NCI-H345 treated with DMSO at 0.1 percent for 48 hours (cell line): ENCODE results near the gene RFNG.

Experiments
- DNase-seq: peaks from one replicate; lab custom pipeline; 2025; ENCODE audit not compliant: unreplicated experiment; lab: John Stamatoyannopoulos, UW

Gene RFNG

GRCh38 chr17:82029990-82030469, 21.6 kb downstream of the RFNG start:
- DNase-seq = no peak

GRCh38 chr17:82029391-82029790, 22.2 kb downstream of the RFNG start:
- DNase-seq = no peak

GRCh38 chr17:82028966-82029365, 22.6 kb downstream of the RFNG start:
- no peak for DNase-seq

- no peak for DNase-seq
These were observed 23.4 kb downstream of the RFNG start for GRCh38 chr17:82028246-82028645.

- DNase-seq = no peak
These were observed 26.1 kb downstream of the RFNG start for GRCh38 chr17:82025401-82026107.

GRCh38 chr17:82024859-82025258, 26.8 kb downstream of the RFNG start:
- no peak for DNase-seq

GRCh38 chr17:82023447-82024241, 28.0 kb downstream of the RFNG start:
- no peak for DNase-seq

GRCh38 chr17:82022981-82023446, 28.6 kb downstream of the RFNG start, which contains the start of gene LRRC45:
Gene LRRC45 (plus strand): TSS chr17:82023305. CDS start chr17:82023644, 339 bp downstream.
- DNase-seq = peak; percentile 99

GRCh38 chr17:82022310-82022980, 29.2 kb downstream of the RFNG start, which contains the start of gene CENPX:
Gene CENPX (minus strand): TSS chr17:82022878. CDS start chr17:82022861, 17 bp downstream.
- no peak for DNase-seq

- DNase-seq = no peak
These were observed 29.7 kb downstream of the RFNG start for GRCh38 chr17:82021900-82022309.

GRCh38 chr17:82021107-82021899, 30.3 kb downstream of the RFNG start:
- DNase-seq = no peak

- no peak for DNase-seq
These were observed 31.0 kb downstream of the RFNG start for GRCh38 chr17:82020572-82021106.

- DNase-seq = peak; percentile 20
These were observed 31.7 kb downstream of the RFNG start for GRCh38 chr17:82019690-82020571.

GRCh38 chr17:82018989-82019689, 32.5 kb downstream of the RFNG start:
- DNase-seq = no peak

GRCh38 chr17:82018152-82018988, 33.2 kb downstream of the RFNG start:
- peak; percentile 56 for DNase-seq

- no peak for DNase-seq
These were observed 33.9 kb downstream of the RFNG start for GRCh38 chr17:82017612-82018151.

GRCh38 chr17:82016875-82017459, 34.6 kb downstream of the RFNG start:
- no peak for DNase-seq
